DMS79 (cell line): ENCODE data around the gene SETDB2.

Source experiments
- DNase-seq: peaks from one replicate; lab custom pipeline; 2025; lab: John Stamatoyannopoulos, UW

SETDB2 gene

DNA sequence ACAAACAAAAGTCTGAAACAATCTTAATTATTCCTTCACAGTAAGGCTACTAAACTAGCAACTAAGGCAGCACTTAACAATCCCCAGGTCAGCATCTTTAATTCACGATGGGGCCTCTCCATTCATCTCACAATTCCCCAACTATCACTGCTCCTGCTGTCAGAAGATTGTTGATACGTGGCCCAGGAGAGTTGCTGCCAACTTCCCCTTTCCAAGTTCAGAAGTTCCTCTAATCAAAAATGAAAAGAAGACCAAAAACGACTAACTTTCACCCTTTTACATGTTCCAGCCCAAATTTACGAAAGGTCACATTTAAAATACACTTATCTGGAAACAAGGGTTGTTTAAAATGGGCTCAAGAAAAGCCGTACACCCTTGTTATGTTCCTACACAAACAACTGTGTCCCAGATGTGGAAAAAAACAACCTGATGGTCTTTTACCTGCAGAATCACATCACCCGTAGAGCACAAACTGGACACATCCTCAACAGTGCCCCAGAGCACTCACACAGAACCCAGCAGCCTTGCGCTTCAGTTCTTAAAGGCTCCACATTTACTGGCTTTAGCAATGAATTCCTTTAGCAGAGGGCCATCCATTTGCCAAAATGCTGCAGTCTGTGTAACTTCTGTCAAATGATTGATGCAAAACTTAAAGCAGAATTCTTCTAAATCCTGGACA lies 89.7 kb downstream of the SETDB2 start:
- DNase-seq, result no peak

GRCh38 chr13:49536144-49536873 lies 92.2 kb downstream of the SETDB2 start:
- DNase-seq, result no peak

- no peak for DNase-seq
Observed at GRCh38 chr13:49538404-49538803, 94.3 kb downstream of the SETDB2 start.

DNA sequence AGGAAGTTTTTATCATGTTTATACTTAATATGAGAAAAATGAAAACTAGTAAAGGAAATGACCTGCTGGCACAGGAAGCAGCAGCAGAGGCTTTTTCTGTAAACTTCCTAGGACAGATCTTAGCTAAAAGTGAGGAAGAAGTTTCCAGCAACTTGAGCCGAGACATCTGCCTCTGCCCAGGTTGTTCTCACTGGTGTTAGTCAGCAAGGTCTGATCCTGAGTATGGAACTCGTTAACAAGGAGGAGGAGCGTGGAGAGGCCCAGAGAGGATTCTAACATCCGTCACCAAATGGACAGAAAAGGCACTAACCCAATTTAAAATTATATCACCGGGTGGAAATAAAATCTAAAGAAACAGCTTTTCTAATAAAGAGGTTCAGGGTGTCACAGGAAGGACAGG lies 95.2 kb downstream of the SETDB2 start:
- DNase-seq, result no peak

DNA sequence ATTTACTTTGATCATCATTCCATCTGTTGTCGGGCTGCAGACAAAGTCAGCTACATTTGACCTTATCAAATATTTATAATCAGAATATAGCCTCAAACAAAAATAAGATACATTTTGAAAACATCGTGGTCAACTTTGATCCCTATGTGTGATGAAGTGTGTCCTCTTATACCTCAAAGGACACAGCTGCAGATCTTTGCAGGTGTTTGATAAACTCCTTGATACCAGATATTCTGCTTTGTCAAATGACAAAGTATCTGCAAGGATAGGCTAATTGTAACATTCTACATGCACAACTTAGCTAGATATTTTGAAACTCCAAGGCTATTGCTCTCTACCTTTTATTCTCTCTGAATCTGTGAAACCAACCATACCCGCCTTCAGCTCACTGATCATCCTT lies 95.7 kb downstream of the SETDB2 start:
- no peak for DNase-seq

GRCh38 chr13:49540552-49540951 lies 96.5 kb downstream of the SETDB2 start:
- no peak for DNase-seq

- DNase-seq, result no peak
Observed at GRCh38 chr13:49543656-49544055, 99.6 kb downstream of the SETDB2 start.
